AG09319 (cell line): ENCODE measurements around the gene RHOH.

Experiments
- DNase-seq: peaks from one replicate; pipeline ENCODE4 v3.0.0-alpha.2; 2010; ENCODE audit warnings: low read depth; ENCODE audit errors: extremely low read depth
- TF ChIP-seq, protein P1 (sequence below): IDR thresholded peaks from 2 replicates; pipeline ENCODE4 v1.5.1; 2011; ENCODE audit warnings: low read depth, mild to moderate bottlenecking, inconsistent platforms, low read length, moderate library complexity

Gene RHOH

DNA sequence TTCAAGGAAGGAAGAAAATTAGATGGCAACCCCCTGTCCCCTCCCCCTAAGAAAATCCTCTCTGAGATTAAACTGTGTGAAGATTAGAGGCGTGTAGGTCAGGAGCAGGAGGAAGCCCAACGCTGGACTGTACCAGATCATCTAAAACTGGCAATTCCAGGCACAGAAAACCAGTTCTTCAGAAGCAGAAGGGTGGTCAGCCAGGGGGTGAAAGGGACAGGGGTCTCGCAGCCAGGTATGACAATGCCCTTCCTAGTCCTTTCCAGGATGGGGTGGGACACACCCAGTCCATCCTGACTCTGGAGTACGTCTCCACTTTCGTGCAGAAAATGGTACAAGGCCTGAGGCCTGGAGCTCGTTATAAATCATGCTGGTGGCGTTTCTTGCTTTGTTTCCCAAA is 3.3 kb upstream of the RHOH start:
- no peak for DNase-seq
- TF ChIP-seq, protein P1, sequence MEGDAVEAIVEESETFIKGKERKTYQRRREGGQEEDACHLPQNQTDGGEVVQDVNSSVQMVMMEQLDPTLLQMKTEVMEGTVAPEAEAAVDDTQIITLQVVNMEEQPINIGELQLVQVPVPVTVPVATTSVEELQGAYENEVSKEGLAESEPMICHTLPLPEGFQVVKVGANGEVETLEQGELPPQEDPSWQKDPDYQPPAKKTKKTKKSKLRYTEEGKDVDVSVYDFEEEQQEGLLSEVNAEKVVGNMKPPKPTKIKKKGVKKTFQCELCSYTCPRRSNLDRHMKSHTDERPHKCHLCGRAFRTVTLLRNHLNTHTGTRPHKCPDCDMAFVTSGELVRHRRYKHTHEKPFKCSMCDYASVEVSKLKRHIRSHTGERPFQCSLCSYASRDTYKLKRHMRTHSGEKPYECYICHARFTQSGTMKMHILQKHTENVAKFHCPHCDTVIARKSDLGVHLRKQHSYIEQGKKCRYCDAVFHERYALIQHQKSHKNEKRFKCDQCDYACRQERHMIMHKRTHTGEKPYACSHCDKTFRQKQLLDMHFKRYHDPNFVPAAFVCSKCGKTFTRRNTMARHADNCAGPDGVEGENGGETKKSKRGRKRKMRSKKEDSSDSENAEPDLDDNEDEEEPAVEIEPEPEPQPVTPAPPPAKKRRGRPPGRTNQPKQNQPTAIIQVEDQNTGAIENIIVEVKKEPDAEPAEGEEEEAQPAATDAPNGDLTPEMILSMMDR: no peak

DNA sequence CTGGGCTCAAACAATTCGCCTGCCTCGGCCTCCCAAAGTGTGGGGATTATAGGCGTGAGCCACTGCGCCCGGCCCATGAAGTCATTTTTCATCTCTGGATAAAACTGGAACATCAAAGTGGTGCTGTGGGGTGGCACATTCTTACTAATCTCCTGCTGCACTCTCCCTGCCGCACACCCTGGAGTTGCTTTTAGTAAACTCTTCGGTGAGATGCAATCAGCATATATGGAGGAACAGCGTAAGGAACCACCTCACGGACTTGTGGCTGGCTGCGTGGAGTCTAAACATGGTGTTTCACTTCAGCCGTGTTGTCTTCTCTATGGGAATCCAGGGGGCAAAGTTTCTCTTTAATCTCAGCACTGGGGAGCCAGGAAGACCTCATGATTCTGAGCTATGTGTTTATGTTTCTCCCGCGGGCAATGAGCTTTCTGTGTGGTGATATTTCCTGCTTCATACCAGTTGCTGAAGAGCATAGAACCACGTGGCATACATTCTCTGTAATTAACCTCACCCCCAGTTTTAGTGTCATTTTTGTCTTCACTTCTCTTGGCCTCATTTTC is 2.1 kb upstream of the RHOH start:
- TF ChIP-seq, protein P1: no peak

DNA sequence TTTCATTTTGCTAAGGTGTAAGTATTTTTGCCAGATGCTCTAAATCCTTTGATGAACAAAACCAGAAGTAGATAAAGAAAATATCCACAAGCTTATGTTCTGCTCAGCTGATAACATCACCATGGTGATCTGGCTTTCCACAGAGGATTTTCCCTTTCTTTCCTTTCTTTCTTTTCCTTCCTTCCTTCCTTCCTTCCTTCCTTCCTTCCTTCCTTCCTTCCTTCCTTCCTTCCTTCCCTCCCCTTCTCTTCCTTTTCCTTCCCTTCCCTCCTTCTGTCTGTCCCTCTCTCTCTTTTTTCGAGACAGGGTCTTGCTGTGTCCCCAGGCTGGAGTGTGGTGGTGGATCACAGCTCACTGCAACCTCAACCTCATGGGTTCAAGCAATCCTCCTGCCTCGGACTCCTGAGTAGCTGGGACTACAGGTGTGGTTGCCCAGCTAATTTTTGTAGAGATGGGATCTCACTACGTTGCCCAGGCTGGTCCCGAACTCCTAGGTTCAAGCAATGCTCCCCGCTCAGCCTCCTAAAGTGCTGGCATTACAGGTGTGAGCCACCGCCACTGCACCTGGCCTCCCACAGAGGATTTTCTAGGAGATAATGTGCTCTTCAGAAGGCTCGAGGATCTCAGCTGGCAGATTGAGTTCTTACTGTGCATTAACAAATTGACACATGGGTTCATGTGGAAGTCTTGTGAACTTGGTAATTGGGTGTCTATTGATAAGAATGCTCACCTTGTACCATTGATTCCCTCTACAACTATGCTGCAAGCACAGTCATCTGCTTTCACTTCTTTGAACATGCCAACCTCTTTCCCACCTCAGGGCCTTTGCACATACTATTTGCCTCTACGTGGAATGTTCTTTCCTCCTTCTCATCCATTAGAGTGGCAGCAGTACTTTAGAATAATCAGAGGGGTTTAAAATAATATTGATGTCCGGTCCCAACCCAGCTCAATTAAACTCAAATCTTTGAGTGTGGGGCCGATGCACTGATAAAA is 1.4 kb upstream of the RHOH start:
- DNase-seq: no peak
- TF ChIP-seq, protein P1: no peak

More for the DNA sequence above, 2.1 kb upstream of the RHOH start:
- no peak for DNase-seq

DNA sequence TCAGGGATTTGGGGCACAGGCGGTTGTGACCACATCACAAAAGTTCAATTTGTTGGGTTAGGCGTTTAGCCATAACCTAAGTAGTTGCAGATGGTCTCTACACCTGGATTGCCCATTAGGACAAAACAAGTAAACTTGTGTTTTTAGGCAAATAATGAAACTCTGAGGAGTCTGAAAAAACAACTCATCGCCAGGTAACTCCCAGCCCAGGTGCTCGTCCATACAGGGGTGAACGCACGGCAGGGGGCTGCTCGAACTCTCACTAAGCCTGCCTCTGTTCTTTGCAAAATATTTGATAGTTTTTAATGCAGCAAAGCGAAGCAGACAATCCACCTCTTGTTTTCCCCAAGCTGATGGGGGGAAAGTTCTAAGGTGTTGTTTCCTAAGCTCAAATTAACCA is 559 bp upstream of the RHOH start:
- TF ChIP-seq, protein P1: no peak

DNA sequence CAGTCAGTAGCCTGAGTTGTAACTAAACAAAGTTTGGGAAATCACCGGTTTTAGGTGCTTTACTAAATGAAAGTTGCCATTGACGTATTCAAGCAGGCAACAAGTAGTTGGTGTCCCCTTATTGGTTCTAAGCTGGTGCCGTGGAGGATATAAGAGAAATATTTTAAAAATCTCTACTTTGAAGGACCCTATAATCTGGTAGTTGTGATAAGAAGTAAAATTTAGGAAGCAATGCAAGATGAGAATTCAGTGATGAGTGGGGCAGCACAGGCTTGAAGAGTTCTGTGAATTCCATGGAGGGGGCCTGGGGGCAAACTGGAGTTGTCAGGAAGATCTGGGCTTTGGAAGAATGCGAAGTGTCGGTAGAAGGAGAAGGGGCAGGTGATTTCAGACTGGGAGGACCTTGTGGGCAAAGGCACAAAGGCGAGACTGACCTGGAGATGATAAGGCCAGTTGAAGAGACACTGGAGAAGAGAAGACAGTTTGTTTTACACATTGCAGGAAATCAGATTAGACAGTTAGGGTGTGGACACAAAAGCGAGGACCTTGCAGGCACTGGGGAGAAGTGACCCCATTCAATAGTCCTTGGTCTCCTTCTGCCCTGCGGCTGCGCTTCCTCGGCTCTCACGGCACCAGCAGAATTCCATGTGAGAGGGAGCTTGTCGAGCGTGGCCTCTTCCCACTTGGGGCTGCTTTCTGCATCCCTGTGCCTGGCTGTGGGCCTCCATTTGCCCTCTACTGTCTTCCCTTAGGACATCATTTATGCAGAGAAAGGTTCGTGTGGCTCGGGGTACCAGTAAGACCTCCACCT is 1.3 kb downstream of the RHOH start:
- no peak for DNase-seq
- TF ChIP-seq, protein P1: no peak

More for the DNA sequence above, 559 bp upstream of the RHOH start:
- DNase-seq: no peak

DNA sequence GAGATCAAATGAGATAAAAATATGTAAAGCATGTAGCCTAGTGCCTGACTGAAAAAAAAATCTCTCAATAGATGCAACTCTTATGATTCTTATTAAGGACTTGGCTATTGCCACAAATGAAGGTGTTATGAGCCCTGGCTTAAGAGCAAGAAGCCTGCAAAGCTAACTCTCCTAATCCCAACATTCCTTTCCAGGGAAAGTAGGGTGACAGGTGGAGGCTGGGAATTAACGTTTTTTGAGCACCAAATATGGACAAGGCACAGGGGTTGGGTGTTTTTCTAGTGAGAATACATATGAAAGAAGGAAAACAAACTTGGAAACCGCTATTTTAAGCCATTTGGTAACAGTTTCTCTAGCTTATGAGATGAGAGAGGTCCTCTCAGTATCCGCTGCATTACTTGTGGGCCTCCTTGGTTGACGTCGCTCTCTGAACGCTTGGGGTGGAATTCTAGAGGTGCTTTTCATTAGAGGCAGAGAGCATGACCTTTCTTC is 2.4 kb downstream of the RHOH start:
- no peak for DNase-seq
- TF ChIP-seq, protein P1: no peak
